HG03060 (cell line): ENCODE measurements around the gene METTL23.
A peak's percentile ranks its signal among the peaks of the same experiment; 100 is the strongest.
"Not testable (repeated sequence)": the region's sequence is repeated elsewhere in the genome, so short reads cannot be mapped to it uniquely, and the experiment has no call there.

Experiments
- ATAC-seq: cut with Tn5 transposase; IDR thresholded peaks from one replicate; pipeline ENCODE4 v1.9.1; 2021; ENCODE audit warnings: low read depth, moderate number of reproducible peaks; ENCODE audit not compliant: unreplicated experiment

The METTL23 gene

DNA sequence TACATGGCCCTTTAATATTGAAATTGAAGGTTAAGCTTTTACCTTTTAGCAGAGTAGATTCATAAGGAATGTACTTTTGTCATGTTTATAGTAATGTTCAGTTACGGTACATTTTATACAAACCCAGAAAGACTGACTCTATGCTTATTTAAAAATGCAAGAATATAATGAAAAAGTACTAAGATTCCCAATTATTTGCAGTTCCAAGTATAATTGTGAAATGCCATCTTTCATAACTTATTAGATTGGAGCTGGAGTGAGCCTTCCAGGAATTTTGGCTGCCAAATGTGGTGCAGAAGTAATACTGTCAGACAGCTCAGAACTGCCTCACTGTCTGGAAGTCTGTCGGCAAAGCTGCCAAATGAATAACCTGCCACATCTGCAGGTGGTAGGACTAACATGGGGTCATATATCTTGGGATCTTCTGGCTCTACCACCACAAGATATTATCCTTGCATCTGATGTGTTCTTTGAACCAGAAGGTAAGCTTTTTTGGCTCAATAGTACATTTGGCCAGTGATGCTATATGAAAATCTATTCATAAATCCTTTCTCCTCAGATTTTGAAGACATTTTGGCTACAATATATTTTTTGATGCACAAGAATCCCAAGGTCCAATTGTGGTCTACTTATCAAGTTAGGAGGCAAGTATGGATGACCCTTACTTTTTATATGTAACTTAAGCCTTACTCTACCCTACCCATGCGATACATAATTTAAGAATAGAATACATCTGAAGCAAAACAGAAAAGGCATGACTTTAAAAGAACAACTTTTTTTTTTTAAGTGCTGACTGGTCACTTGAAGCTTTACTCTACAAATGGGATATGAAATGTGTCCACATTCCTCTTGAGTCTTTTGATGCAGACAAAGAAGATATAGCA is 6.3 kb downstream of the METTL23 start:
- no peak for ATAC-seq

DNA sequence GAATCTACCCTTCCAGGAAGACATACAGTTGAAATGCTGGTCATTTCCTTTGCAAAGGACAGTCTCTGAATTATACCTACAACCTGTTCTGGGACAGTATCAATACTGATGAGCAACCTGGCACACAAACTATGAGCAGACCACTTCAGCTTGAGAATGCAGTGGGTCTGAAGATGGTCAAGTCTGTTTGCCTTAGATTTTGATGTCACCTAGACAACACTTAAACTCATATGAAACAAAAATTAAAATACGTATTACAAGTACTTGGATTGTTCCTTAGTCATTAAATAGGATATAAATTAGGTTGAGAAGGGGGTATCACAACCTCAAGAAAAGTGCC is 6.9 kb downstream of the METTL23 start:
- ATAC-seq, result no peak

DNA sequence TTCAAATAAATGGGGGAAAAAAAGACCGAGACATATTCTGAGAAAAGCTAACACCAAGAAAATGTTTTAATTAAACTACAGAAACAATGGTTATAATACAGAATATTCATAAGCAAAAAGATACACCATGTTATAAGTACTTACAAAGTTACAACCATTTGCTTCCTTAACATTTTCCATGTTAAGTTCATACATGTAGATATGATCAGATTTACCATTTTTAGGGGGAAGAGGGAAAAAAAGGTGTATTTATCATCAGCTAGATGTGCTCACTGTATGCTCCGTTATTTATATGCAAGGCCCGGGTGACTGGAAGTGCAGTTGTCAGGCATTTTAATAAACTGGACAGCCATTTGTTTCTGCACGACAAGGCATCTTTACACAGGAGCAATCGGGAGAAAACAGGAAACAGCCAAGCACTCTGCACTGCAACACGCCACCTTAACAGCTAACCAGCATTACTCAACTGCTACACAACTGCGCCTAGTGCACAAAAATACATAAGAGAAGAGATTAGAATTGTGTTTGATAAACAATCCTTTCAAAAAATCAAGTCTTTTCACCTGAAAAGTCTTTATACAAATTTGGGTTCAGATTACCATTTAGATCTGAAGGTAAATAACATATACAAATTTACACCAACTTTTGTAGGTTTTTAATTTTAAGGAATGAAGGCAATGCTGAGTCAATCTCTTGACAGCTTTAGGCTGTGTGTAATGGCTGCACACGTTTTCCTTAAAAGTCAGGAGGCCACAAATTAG is 7.6 kb downstream of the METTL23 start:
- ATAC-seq, result no peak

DNA sequence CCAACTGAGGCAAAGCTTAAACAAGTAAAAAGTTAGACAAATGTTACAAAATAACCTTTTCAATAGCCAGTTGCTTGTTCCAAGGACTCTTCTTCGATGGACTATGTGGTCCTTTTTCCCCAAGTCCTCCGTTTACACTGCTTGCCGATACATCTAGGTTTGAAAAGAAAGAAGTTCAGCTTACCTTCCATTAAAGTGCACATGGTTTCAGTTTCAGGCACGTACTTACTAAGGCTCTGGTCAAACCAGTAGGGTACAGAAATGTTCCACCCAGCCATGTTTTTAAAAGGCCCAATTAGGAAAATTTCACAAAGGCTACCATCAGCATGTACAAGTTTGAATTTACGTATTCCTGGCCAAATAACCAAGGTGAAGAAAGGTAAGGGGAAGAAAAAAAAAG is 8.4 kb downstream of the METTL23 start:
- ATAC-seq, result no peak

DNA sequence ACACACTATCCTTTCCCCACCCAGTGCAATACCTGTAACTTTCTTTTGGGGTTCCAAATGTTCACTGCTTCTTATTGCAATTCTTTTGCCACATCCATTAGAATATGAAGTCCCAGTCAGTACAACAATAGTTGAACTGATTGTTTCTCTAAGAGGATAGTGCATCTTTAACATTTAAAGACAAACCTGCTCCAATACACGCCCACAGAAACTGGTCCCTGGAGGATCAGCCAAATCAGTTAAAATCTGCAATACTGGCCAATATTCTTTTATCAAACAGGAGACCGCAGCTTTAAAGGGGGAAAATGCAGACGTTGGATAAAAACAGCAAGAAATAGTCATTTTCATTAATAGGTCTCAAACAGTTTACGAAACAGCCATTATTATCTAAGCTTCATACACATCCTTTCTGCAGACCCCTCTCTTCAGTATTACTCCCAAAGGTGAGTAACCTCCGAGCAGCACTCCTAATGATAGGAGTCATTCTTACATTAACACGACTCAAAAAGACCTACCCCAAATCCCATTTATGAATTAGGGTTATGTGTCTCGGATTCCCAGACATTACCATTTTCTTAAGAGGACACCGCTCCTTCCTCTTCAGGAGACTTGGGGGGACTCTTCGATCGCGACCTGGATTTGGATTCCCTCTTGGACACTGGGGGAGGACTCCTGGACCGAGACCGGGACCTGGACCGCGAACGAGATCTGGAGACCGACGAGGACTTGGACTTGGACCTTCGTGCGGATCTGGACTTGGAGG is 9.1 kb downstream of the METTL23 start:
- no peak for ATAC-seq

DNA sequence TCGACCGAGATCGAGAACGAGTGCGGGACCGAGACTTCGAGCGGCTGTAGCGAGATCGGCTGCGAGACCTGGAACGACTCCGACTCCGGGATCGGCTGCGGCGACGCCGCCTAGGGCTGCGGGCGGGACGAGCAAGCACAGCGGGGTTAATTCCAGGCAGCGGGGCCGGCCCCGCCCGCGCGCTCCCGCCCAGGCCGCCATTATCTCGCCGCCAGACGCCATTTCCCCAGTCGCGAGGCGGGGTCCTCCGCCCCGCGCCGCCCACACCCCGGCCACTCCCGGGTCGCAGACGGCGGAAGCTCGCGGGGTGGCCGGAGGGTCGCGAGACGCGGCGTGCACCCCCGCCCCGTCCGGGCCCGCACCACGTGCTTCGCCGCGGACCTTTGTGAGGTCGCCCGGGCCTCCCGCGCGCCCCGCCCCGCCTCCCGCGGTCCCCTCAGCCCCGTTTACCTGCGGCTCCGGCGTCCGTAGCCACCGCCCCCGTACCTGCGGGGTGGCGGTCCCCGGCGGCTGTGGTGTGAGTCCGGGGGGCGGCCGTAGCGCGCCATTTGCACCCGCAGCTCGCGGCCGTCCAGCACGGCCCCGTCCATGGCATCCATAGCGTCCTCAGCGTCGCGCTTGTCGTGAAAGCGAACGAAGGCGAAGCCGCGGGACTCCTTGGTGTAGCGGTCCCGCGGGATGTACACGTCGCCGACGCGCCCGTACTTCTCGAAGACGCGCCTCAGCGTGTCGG is 9.9 kb downstream of the METTL23 start:
- ATAC-seq, result no peak

DNA sequence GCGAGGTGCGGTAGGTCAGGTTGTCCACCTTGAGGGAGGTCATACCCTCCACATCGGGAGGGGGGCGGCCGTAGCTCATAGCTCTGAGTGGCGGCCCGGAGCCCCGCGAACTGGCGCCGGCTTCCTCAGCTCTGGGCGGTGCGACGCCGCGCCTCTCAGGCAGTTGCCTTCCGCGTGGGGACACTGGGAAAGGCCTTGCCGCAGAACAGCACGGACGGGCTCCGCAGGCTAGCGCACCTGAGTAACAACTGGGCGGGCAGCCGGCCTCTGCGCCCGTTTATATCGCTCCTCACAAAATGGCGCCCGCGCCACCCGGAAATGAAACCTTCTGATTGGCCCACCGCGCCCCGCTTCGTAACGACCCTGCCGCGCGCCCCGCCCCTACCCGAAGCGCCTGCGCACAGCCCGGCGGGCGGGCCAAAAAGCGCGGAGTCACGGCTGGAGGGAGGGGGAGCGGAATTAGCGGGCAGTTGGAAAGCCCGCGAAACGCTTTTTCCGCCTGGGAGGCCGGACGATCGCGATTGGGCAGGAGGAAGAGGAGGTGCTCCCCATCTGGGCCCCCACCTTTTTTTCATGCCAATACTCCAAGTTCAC is 10.5 kb downstream of the METTL23 start, which contains the start of gene SRSF2:
TSS of gene SRSF2 (minus strand) at position 250 of the 594 bp plus-strand sequence. CDS start at position 79, 171 bp downstream.
- peak; percentile 72 for ATAC-seq

DNA sequence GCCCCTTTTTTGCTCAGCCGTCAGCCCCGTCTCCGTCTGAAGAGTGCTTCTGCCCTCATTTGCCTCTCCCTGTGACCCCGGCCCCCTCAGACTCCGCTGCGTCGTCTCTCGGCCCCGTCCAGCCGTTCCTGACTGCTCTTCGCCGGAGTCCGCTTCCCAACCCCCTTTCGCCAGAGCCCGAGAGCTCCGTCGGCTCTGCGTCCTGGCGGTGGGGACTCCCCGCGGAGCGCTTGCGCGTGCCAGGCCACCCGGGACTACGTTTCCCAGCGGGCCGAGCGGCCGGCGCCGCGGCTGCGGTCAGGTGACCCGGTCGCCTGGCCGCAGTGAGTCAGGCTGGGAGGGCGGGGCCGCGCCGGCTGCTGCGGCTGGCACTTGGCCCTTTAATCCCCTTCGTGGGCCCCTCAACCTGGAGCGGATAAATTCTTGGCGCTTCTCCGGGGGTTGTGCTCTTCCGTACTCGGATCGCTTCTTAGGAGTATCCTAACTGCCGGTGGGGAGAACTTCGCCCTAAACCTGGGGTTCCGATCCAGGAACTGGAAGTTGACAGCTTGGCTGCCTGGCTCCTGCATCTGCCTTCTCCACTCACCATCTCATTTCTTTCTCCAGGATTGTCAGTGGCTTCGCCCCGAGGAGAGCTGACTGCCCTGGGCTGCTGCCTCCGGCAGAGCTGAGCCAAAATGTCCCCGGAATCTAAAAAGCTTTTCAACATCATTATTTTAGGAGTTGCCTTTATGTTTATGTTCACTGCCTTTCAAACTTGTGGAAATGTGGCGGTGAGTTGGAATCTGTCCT is 11.2 kb downstream of the METTL23 start, which contains the start of gene MFSD11:
TSS of gene MFSD11 (plus strand) at position 444 of the 792 bp plus-strand sequence. CDS start at position 678, 234 bp downstream.
- peak; percentile 21 for ATAC-seq

DNA sequence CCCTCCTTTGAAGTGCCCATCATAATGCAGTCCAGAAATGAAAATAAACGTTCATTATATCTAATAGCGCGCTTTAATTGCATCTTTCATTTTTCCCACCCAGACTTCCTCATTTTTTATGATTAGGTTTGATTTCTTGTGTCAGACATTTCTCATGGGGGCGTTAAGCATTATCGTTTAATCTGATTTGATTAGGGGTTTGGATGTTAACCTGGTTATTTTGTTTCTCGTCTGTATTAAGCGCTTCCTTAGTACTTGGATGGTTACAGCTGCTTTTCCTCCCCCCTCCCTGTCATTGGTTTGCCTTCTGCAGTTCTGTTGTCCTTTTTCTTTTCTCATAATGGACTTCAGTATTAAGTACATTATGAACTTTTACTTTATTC is 11.8 kb downstream of the METTL23 start:
- ATAC-seq, result no peak

DNA sequence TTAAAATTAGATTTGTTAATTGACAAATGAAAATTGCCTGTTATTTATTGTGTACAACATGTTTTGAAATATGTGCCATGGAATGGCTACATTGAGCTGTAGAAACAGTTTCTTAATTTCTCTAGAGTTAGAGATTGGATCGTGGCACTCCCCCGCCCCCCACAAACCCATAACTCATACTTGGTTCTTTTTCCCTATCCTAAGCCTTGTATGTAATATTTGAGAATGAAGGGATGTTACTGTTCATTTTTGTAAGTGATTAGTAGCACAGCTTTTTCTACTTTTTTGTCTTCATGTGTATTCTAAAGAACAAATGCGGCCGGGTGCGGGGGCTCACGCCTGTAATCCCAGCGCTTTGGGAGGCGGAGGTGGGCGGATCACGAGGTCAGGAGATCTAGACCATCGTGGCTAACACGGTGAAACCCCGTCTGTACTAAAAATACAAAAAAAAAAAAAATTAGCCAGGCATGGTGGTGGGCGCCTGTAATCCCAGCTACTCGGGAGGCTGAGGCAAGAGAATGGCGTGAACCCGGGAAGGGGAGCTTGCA is 13.0 kb downstream of the METTL23 start:
- not testable (repeated sequence) for ATAC-seq

DNA sequence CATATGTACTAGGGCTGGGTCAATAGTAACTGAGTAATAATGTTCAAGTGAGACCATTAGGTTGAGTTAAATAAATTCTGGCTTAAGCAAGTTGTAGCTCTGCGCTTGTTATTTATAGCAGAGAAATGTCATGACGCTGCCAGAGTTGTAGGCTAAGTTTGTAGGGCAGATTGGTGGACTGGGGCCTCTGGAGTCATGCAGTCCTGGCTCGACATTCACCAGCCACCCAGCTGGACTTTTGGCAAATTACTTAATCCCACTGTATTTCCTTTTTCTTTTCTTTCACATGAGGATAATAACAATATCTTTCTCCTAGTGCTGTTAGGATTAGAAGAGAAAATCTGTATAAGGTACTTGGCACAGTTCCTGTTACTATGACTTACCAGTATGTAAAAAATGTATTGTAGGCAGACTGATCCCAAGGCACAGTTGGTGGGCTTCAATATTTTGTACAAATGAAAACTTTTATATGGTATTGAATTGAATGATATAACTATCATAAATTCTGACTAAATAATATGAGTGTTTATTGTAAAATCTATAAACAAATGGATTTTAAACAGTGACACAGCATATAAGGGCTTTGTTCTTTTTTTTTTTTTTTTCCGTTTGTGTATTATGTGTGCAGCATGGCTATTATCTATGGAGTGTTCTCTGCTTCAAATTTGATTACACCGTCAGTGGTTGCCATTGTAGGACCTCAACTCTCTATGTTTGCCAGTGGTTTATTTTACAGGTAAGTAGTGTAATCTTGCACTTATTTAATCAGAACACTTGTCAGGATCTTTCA is 13.9 kb downstream of the METTL23 start:
- no peak for ATAC-seq

DNA sequence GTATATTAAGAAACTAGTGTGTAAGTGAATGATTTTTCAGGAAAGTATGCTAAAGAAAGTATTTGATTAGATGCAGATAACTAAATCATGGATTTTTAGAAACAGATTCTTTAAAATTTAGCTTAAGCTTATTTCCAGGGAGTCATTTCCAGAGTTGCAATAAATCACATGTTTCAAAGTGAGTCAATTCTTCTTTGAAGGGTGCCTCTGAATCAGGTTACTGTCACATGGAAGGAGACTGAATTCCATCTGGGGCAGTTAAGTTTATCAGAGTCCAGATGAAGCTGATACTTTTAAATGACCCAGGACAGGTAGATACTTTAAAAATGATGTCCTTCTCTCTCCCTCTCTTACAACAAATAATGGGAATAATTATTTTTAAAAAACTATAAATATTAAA is 16.3 kb downstream of the METTL23 start:
- ATAC-seq, result no peak

DNA sequence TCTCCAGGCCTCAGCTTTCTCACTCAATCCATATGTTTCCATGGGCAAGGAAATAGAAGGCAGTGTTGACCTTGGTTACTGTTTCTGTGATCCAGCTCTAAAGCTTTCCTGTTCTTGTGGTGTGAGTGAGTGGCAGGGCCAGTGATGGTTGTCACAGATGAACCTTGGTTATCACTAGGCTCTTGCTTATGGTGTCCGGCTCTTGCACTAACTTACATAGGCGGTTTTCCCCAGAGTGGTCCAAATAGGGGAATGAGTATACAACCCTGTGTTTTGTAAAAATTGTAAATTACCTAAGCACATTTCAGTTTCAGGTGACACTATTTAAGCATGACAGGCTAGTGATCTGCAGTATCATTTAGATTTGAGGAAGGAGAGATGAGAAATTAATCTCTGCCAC is 18.1 kb downstream of the METTL23 start:
- ATAC-seq, result no peak

DNA sequence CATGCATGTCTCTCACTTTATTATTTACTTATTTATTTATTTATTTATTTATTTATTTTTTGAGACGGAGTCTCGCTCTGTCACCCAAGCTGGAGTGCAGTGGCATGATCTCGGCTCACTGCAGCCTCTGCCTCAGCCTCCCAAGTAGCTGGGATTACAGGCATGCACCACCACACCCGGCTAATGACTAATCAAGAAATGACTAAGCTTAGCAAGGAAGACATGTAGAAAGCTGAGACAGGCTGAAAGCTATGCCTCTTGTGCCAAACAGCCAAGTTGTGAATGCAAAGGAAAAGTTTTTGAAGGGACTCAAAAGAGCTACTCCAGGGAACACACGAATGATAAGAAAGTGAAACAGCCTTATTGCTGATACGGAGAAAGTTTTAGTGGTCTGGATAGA is 19.1 kb downstream of the METTL23 start:
- not testable (repeated sequence) for ATAC-seq

DNA sequence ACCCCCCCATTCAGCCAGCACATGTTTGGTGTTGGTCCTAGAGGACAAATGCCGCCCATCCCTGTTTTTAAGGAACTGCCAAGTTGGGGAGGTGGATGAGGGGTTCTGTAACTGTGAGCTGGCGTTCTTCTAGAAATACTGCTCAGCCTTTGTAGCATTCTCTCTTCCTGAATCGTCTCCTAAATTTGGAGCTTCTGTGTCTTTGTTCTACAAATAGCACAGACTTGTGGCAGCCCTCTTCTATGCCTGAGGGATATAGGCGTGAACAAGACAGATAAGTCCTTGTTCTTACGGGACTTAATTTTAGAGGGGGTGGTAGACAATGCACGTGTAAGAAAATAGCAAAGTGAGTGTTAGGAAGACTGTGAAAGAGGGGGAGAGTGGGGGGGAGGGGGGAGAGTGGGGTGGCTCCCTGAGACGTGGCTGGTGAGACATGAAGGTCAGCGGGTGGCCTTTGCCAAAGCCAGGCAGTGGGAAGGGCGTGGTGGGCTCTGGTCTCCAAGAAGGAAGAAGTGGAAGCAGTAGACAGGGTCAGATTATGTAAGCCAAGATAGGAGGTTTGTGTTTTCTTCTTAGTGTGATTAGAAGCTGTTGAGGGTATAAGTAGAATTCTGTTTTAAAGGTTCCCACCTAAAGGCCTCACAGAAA is 21.2 kb downstream of the METTL23 start:
- ATAC-seq, result no peak

DNA sequence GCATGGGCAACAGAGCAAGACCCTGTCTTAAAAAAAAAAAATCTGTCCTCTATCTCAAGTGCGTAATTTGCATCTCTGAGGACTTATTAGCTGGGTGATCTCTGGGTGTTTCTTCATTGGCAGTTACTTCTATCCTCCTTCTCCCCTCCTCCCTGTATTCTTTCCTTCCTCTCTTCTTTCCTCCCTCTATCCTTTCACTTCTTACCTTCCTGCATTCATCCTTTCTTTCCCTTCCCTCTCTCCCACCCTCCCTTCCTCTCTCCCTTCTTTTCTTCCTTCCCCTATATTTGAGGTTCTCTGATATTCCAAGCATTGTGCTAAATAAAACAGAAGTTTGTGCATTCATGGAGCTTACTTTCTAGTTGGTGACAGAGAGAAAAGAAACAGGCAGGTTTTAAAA is 22.0 kb downstream of the METTL23 start:
- no peak for ATAC-seq

DNA sequence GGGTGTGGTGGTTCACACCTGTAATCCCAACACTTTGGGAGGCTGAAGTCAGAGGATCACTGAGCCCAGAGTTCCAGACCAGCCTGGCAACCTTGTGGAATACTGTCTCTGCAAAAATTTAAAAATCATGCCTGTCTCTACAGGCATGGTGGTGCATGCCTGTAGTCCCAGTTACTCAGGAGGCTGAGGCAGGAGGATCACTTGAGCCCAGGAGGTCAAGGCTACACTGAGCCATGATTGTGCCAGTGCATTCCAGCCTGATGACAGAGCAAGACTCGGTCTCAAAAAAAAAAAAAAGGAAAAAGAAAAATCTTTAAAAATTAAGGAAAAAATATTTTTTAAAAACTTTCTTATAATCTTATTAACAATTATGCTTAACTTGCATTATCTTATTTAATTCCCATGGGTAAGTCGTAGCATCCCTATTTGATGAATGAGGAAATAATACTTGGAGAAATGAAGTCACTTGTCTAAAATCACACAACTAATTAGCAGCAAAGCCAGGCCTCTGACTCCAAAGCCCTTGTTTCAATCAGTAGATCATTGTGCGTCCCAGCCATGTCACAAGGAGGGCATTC is 24.9 kb downstream of the METTL23 start:
- no peak for ATAC-seq
